Mesendoderm (in vitro differentiated cells): ENCODE results near the gene PADI1.

Source experiments
- DNase-seq: peaks from one replicate; pipeline ENCODE4 v3.0.0; 2013
- H2AK5ac ChIP-seq: 2 replicates; pipeline ENCODE4 v1.6.1; 2013; ENCODE audit warnings: low read length, inconsistent platforms
- H2BK120ac ChIP-seq: 2 replicates; pipeline ENCODE4 v1.6.1; 2013; ENCODE audit warnings: low read depth, mild to moderate bottlenecking, low read length, moderate library complexity, mixed read lengths
- H2BK15ac ChIP-seq: replicated peaks from 2 replicates; pipeline ENCODE4 v1.6.1; 2013; ENCODE audit warnings: low read depth, mild to moderate bottlenecking, moderate library complexity
- H2BK5ac ChIP-seq: 2 replicates; pipeline ENCODE4 v1.6.1; 2013; ENCODE audit warnings: low read length, inconsistent platforms
- H3K18ac ChIP-seq: 2 replicates; pipeline ENCODE4 v1.6.1; 2013; ENCODE audit warnings: mild to moderate bottlenecking, low read length, mixed read lengths
- H3K23ac ChIP-seq: one replicate; pipeline ENCODE4 v1.6.1; 2013; ENCODE audit warnings: low read length
- H3K27ac ChIP-seq: 2 replicates; pipeline ENCODE4 v1.5.1; 2013; ENCODE audit warnings: low read depth, mild to moderate bottlenecking, inconsistent platforms, low read length, moderate library complexity
- H3K27me3 ChIP-seq: 2 replicates; pipeline ENCODE4 v1.6.1; 2013; ENCODE audit warnings: low read length, control low read depth, mild to moderate bottlenecking, inconsistent platforms; ENCODE audit not compliant: insufficient read depth, poor library complexity
- H3K36me3 ChIP-seq: 2 replicates; pipeline ENCODE4 v1.6.1; 2013; ENCODE audit warnings: low read length, inconsistent platforms; ENCODE audit not compliant: control insufficient read depth, insufficient read depth
- H3K4ac ChIP-seq: one replicate; pipeline ENCODE4 v1.6.1; 2013; ENCODE audit warnings: low read depth, mild to moderate bottlenecking, low read length, moderate library complexity
- H3K4me1 ChIP-seq: 2 replicates; pipeline ENCODE4 v1.6.1; 2013; ENCODE audit warnings: low read depth, low read length, inconsistent platforms; ENCODE audit not compliant: control insufficient read depth
- H3K4me2 ChIP-seq: 2 replicates; pipeline ENCODE4 v1.6.1; 2013; ENCODE audit warnings: low read length
- H3K4me3 ChIP-seq: 2 replicates; pipeline ENCODE4 v1.5.1; 2013; ENCODE audit warnings: mild to moderate bottlenecking, low read length
- H3K56ac ChIP-seq: one replicate; pipeline ENCODE4 v1.6.1; 2013; ENCODE audit warnings: low read length
- H3K79me1 ChIP-seq: 2 replicates; pipeline ENCODE4 v1.6.1; 2013; ENCODE audit warnings: low read length, inconsistent platforms
- H3K79me2 ChIP-seq: 2 replicates; pipeline ENCODE4 v1.6.1; 2013; ENCODE audit warnings: mild to moderate bottlenecking, low read length; ENCODE audit not compliant: control insufficient read depth, insufficient read depth
- H3K9ac ChIP-seq: 2 replicates; pipeline ENCODE4 v1.6.1; 2013; ENCODE audit warnings: low read length, inconsistent platforms
- H4K5ac ChIP-seq: one replicate; pipeline ENCODE4 v1.6.1; 2013; ENCODE audit warnings: low read length
- H4K8ac ChIP-seq: one replicate; pipeline ENCODE4 v1.6.1; 2013; ENCODE audit warnings: low read depth, mild to moderate bottlenecking, control low read depth, low read length, moderate library complexity
- WGBS: extraction: QIAGEN DNeasy Blood & Tissue Kit; methylation state at CpG from one replicate; pipeline ENCODE4 v1.1.7; 2013; ENCODE audit warnings: low lambda C conversion rate, missing lambda C conversion rate; ENCODE audit not compliant: insufficient coverage; ENCODE audit errors: extremely low coverage; 5-methylcytosine and 5-hydroxymethylcytosine counted together

Gene PADI1

DNA sequence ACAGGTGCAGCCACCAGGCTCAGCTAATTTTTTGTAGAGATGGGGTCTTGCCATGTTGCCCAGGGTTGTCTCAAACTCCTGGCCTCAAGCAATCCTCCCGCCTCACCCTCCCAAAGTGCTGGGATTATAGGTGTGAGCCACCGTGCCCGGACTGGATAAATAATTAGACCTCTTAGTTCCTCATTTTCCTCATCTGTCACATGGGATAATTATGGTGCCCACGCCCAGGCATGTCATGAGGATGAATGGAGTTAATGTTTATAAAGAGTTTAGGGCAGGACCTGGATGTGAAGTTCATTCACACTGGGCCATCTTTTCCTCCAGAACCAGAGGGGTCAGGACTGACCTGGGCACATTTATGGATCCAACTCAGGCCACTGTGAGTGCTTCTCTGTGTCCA lies 67.7 kb downstream of the PADI1 start:
- Histone ChIP-seq H4K5ac (no peak overlapping the region), H3K27ac (no peak overlapping the region), H3K4me1 (no peaks in the 10 kb centered on the region), H3K79me1 (no peaks in the 10 kb centered on the region), H3K9ac (no peak overlapping the region), H3K18ac (no peak overlapping the region), H3K23ac (no peak overlapping the region), H3K4me2 (no peak overlapping the region), H3K56ac (no peak overlapping the region), H2BK15ac (no peak overlapping the region), H3K36me3 (no peaks in the 10 kb centered on the region), H3K27me3 (no peaks in the 10 kb centered on the region), H3K4ac (no peak overlapping the region), H2AK5ac (no peak overlapping the region), H2BK5ac (no peak overlapping the region), H3K4me3 (no peak overlapping the region), H4K8ac (no peak overlapping the region), H3K79me2 (no peaks in the 10 kb centered on the region), H2BK120ac (no peak overlapping the region)
- no peak for DNase-seq
- WGBS: no CpG with 5 or more reads among the region's 4 CpGs

DNA sequence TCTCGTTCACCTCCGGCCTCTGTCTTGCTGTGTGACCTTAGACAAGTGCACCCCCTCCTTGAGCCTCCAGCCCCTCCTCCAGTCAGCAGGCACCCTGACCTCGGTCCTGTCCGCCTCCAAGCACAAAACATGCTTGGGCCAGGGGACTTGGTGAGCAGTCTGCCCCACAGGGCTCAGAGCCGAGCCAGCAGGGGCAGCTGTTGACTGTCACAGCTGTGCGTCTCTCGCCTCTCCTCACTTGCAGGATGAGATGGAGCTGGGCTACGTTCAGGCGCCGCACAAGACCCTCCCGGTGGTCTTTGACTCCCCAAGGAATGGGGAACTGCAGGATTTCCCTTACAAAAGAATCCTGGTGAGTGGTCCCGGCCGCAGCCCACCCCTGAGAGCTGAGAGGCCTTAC lies 68.2 kb downstream of the PADI1 start:
- H3K18ac ChIP-seq: no peak overlapping the region
- H3K27ac ChIP-seq: no peak overlapping the region
- H3K4me2 ChIP-seq: no peak overlapping the region
- no peaks in the 10 kb centered on the region for H3K36me3 ChIP-seq
- no peak overlapping the region for H3K4ac ChIP-seq
- no peaks in the 10 kb centered on the region for H3K4me1 ChIP-seq
- no peak overlapping the region for H3K4me3 ChIP-seq
- H2BK5ac ChIP-seq: no peak overlapping the region
- H3K23ac ChIP-seq: no peak overlapping the region
- no peak overlapping the region for H2AK5ac ChIP-seq
- H3K27me3 ChIP-seq: no peaks in the 10 kb centered on the region
- no peaks in the 10 kb centered on the region for H3K79me2 ChIP-seq
- H4K8ac ChIP-seq: no peak overlapping the region
- H3K9ac ChIP-seq: no peak overlapping the region
- no peak overlapping the region for H4K5ac ChIP-seq
- DNase-seq: no peak
- no CpG with 5 or more reads among the region's 13 CpGs for WGBS
- no peak overlapping the region for H2BK120ac ChIP-seq
- no peaks in the 10 kb centered on the region for H3K79me1 ChIP-seq
- H2BK15ac ChIP-seq: no peak overlapping the region
- no peak overlapping the region for H3K56ac ChIP-seq

DNA sequence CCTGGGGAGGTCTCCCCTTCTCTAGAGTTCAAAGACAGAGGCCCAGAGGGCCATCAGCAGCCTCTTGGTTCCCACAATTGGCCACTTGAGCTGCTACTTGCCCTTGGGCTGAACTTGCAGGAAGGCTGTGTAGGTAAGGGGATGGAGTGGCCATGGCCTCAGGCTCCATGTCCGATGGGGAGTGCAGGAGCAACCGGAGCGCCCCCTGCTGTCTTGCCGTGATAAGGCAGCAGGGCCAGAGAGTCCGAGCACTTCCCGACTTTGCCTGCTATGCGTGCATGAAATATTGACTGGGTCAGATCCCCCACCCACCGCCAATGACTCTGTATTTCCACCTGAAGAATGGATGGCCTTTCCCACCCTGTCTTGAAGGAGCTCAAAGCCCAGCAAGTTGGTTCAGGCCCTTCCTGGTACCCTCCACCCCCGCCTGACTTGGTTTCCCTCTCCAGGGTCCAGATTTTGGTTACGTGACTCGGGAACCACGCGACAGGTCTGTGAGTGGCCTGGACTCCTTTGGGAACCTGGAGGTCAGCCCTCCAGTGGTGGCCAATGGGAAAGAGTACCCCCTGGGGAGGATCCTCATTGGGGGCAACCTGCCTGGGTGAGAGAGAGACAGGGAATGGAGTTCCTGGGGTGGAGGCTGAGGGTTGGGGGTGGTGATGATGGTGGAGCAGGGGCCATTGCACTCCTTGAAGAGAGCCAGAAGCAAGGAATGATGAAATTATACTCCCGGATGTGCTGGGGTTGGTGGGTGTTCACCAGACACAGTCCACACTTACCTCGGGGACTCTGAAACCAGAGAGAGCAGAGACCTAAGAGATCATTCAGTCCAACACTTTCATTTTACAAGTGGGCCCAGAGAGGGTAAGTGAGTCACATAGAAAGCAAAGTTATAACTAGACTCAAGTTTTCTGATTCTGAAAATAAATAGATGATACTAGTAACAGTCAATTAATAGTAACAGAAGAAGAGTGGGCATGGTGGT lies 69.5 kb downstream of the PADI1 start:
- Histone ChIP-seq H2BK120ac (no peak overlapping the region), H2BK5ac (no peak overlapping the region), H3K4me1 (no peaks in the 10 kb centered on the region), H3K27me3 (no peaks in the 10 kb centered on the region), H3K36me3 (no peaks in the 10 kb centered on the region), H3K4ac (no peak overlapping the region), H3K9ac (no peak overlapping the region), H3K4me3 (no peak overlapping the region), H2AK5ac (no peak overlapping the region), H3K4me2 (no peak overlapping the region), H3K18ac (no peak overlapping the region), H2BK15ac (no peak overlapping the region), H3K79me1 (no peaks in the 10 kb centered on the region), H3K23ac (no peak overlapping the region), H4K5ac (no peak overlapping the region), H3K56ac (no peak overlapping the region), H4K8ac (no peak overlapping the region), H3K27ac (no peak overlapping the region), H3K79me2 (no peaks in the 10 kb centered on the region)
- WGBS: no CpG with 5 or more reads among the region's 15 CpGs
- peak; percentile 86 for DNase-seq

DNA sequence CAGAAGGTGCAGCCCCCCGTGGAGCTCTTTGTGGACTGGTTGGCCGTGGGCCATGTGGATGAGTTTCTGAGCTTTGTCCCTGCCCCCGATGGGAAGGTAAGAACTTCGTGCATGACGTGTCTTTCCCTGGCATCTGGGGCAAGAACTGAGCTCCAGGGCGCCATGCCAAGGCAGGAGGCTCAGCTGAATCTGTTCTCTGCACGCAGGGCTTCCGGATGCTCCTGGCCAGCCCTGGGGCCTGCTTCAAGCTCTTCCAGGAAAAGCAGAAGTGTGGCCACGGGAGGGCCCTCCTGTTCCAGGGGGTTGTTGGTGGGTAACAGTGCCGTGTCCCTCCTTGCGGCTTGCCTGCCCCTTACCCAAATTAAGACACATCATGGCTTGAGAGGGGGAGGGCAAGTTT lies 71.6 kb downstream of the PADI1 start:
- no peak overlapping the region for H2AK5ac ChIP-seq
- no CpG with 5 or more reads among the region's 11 CpGs for WGBS
- no peak overlapping the region for H2BK5ac ChIP-seq
- no peaks in the 10 kb centered on the region for H3K79me2 ChIP-seq
- no peak overlapping the region for H3K23ac ChIP-seq
- H3K4ac ChIP-seq: no peak overlapping the region
- no peak overlapping the region for H3K4me3 ChIP-seq
- H2BK120ac ChIP-seq: no peak overlapping the region
- no peak overlapping the region for H2BK15ac ChIP-seq
- DNase-seq: no peak
- H4K5ac ChIP-seq: no peak overlapping the region
- no peaks in the 10 kb centered on the region for H3K4me1 ChIP-seq
- no peak overlapping the region for H3K18ac ChIP-seq
- H3K56ac ChIP-seq: no peak overlapping the region
- H4K8ac ChIP-seq: no peak overlapping the region
- no peaks in the 10 kb centered on the region for H3K79me1 ChIP-seq
- H3K27ac ChIP-seq: no peak overlapping the region
- no peaks in the 10 kb centered on the region for H3K27me3 ChIP-seq
- no peak overlapping the region for H3K4me2 ChIP-seq
- no peaks in the 10 kb centered on the region for H3K36me3 ChIP-seq
- H3K9ac ChIP-seq: no peak overlapping the region

DNA sequence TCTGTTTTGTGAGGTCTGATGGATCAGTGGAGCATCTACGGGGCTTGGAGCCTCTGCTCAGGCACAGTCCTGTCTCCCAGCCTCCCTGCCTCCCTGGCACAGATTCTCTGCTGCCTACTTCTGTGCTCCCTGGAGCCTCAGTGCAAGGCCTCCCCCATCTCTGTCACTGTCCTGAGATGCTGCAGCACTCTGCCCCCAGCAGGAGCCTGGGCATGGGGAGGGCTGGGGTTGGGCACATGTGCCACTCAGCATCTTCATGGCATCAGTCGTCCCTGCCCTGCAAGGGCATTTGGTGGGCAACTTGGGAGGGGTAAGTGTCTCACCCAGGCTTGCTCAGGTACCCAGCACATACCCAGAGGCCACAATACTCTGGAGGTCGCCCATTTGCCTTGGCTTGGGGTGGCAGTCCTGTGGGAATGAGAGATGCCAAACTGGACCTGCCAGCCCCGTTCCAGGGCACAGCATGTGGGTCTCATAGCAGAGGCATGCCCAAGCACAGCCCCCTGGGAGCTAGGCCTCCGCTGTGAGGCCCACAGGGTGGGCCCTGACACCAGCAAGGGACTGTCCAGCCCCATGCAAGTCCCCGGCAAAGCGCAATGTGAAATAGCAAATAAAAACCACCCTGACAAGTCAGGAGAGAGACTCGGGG lies 72.7 kb downstream of the PADI1 start:
- Histone ChIP-seq H3K27ac (no peak overlapping the region), H3K79me1 (no peaks in the 10 kb centered on the region), H4K5ac (no peak overlapping the region), H3K56ac (no peak overlapping the region), H3K4me1 (no peaks in the 10 kb centered on the region), H3K36me3 (no peaks in the 10 kb centered on the region), H2AK5ac (no peak overlapping the region), H3K4me3 (no peak overlapping the region), H3K4ac (no peak overlapping the region), H3K79me2 (no peaks in the 10 kb centered on the region), H2BK15ac (no peak overlapping the region), H3K23ac (no peak overlapping the region), H3K4me2 (no peak overlapping the region), H2BK120ac (no peak overlapping the region), H3K9ac (no peak overlapping the region), H3K27me3 (no peaks in the 10 kb centered on the region), H2BK5ac (no peak overlapping the region), H4K8ac (no peak overlapping the region), H3K18ac (no peak overlapping the region)
- WGBS: no CpG with 5 or more reads among the region's 8 CpGs
- DNase-seq: no peak
